ENCODE results near the gene HEG1. TPM values are rescaled to one million over a fixed set of nuclear protein-coding genes. Genes with fewer than 3 reads are reported as not detected.

Gene HEG1
- total and polyA plus RNA-seq, 2 of the 13 experiments (the other 11 are each of a cell fraction or from before 2014, with no cell fraction given): 10.7 to 18.2 TPM

- no peak for TF ChIP-seq HNF1A (IDR thresholded peaks at IDR 0.05; ENCODE audit: low read depth)
- TF ChIP-seq HNF1A (CRISPR knock-in tag; IDR thresholded peaks at IDR 0.05; ENCODE audit: borderline replicate concordance): no peak
- TF ChIP-seq ZNF367 (CRISPR knock-in tag; IDR thresholded peaks at IDR 0.05; ENCODE audit: borderline replicate concordance): no peak
- no peak for TF ChIP-seq ZNF782 (CRISPR knock-in tag; IDR thresholded peaks at IDR 0.05; ENCODE audit: borderline replicate concordance)
- TF ChIP-seq ZNF33A (CRISPR knock-in tag; IDR thresholded peaks at IDR 0.05; ENCODE audit: borderline replicate concordance): no peak
- TF ChIP-seq FOXK2 (IDR thresholded peaks at IDR 0.05): no peak
- TF ChIP-seq MAZ (IDR thresholded peaks at IDR 0.05; ENCODE audit: borderline replicate concordance, low read depth, low read length): no peak
- TF ChIP-seq MAZ (CRISPR knock-in tag; IDR thresholded peaks at IDR 0.05; ENCODE audit: low read depth): no peak
- no peak for TF ChIP-seq SRSF1 (optimal IDR thresholded peaks at IDR 0.05; ENCODE audit: low read depth, low read length)
- TF ChIP-seq AGO1 (IDR thresholded peaks at IDR 0.05; ENCODE audit: low read depth, low read length, poor library complexity, severe bottlenecking): no peak
These were observed 58.2 kb downstream of the HEG1 start (continued) for GRCh38 chr3:124997303-124998246.

Data from HepG2 (cell line).